ENCODE results near the gene MAP2. TPM values are rescaled to one million over a fixed set of nuclear protein-coding genes. Genes with fewer than 3 reads are reported as not detected.

Gene MAP2
- total RNA-seq = 10 to 100 TPM in 1 of 4 donors, 1 to 10 TPM in 3; 5.8 to 14.5 (median 8.8) TPM

DNA sequence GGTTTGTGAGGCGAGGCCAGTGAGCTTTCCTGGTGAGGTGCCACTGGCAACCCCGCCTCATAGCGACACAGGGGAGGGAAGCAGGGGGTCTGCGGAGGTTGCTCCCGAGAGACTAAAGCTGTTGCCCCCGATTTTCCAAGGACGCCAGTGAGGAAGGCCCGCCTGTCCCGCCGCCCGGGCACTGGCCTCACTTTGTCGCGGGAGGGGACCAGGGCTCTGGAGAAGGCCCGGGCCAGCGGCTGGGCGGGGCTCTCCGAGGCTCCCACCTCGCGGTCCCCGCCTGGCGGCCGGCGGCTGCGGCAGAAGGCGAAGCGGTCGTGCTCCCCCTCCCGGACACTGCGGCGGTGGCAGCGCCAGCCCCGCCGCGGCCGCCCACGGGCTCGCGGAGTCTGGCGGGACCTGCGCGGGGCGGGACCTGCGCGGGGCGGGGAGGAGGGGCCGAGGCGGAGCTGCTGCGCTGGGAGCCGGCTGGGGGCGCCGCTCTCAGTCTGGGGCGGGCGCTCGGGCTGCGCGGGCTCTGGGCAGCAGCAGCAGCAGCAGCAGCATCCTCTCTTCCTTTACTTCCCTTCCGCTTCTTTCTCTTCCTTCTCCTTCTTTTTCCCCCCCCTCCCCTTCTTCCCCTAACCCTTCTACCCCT lies at the start of gene MAP2:
Gene MAP2 (plus strand): TSS at position 486 of the 637 bp plus-strand sequence. CDS start 229,124 bp downstream, outside the sequence.
- peaks cover 0 to 51% (median 16%) of the 10 kb centered on the region in 3 donors for H3K4me1 ChIP-seq
- intact Hi-C loops (cut with DNase I) = loop anchor here (5.0 to 10.0 kb wide), 2 partner anchors 86 to 131 kb away; no protein-coding TSS in a partner anchor
- no peaks in the 10 kb centered on the region for H3K36me3 ChIP-seq
- H3K9me3 ChIP-seq = no peaks in the 10 kb centered on the region
- DNase-seq = no peak
- peak within 1 kb of the TSS; percentile 46 to 86 (median 76) for H3K27ac ChIP-seq
- H3K27me3 ChIP-seq = no peaks in the 10 kb centered on the region
- peak within 1 kb of the TSS; percentile 53 to 69 (median 64) for H3K4me3 ChIP-seq
- TF ChIP-seq, protein P1, sequence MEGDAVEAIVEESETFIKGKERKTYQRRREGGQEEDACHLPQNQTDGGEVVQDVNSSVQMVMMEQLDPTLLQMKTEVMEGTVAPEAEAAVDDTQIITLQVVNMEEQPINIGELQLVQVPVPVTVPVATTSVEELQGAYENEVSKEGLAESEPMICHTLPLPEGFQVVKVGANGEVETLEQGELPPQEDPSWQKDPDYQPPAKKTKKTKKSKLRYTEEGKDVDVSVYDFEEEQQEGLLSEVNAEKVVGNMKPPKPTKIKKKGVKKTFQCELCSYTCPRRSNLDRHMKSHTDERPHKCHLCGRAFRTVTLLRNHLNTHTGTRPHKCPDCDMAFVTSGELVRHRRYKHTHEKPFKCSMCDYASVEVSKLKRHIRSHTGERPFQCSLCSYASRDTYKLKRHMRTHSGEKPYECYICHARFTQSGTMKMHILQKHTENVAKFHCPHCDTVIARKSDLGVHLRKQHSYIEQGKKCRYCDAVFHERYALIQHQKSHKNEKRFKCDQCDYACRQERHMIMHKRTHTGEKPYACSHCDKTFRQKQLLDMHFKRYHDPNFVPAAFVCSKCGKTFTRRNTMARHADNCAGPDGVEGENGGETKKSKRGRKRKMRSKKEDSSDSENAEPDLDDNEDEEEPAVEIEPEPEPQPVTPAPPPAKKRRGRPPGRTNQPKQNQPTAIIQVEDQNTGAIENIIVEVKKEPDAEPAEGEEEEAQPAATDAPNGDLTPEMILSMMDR (IDR thresholded peaks at IDR 0.05) = peak; percentile 57 to 99 (median 94)
- TF ChIP-seq POLR2A (IDR thresholded peaks at IDR 0.05) = peak in 1 of 4 donors; percentile 62
- WGBS, 2 donors = 0 to 1% methylated on average over 9 to 10 of the region's 57 CpGs

GRCh38 chr2:209376686-209377085 lies 47.2 kb upstream of the MAP2 start:
- no peaks in the 10 kb centered on the region for H3K4me1 ChIP-seq
- H3K36me3 ChIP-seq = no peaks in the 10 kb centered on the region
- no peaks in the 10 kb centered on the region for H3K27me3 ChIP-seq
- intact Hi-C loops (cut with DNase I) = no loop called here
- 86 to 88% methylated on average over 1 of the region's 1 CpG for WGBS, 2 donors
- DNase-seq = no peak
- no peak overlapping the region for H3K4me3 ChIP-seq
- TF ChIP-seq, protein P1 (IDR thresholded peaks at IDR 0.05) = no peak
- no peak for TF ChIP-seq POLR2A (IDR thresholded peaks at IDR 0.05)
- H3K9me3 ChIP-seq = peaks cover 0 to 17% (median 0%) of the 10 kb centered on the region in 3 donors
- H3K27ac ChIP-seq = no peak overlapping the region

DNA sequence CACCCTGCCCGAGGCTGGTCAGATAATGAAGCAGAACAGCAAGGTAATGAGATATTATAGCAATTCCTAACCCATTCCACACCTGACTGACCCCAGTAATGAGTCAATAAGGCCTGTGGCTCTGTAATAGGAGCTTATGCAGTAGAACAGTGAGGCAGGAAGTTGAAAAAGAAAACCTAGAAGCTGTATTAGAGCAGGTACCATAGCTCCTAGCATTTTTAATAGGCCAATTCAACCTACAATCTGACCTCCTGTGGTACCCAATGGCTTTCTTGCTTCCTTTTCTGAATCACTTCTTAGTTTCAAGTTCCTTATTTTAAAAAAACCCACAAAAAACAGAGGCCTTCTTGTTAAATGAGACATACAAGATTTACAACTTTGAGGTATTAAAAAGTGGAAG lies 43.6 kb upstream of the MAP2 start:
- no peaks in the 10 kb centered on the region for H3K36me3 ChIP-seq
- 50 to 60% methylated on average over 1 of the region's 1 CpG for WGBS, 2 donors
- intact Hi-C loops (cut with DNase I) = no loop called here
- peaks cover 4 to 24% (median 4%) of the 10 kb centered on the region in 3 donors for H3K4me1 ChIP-seq
- peak overlapping the region in 2 of 4 donors; percentile 38 to 57 for H3K27ac ChIP-seq
- H3K27me3 ChIP-seq = no peaks in the 10 kb centered on the region
- H3K9me3 ChIP-seq = peaks cover 0 to 17% (median 0%) of the 10 kb centered on the region in 3 donors
- DNase-seq = no peak
- H3K4me3 ChIP-seq = no peak overlapping the region
- TF ChIP-seq, protein P1 (IDR thresholded peaks at IDR 0.05) = no peak
- TF ChIP-seq POLR2A (IDR thresholded peaks at IDR 0.05) = no peak

- no peaks in the 10 kb centered on the region for H3K36me3 ChIP-seq
- no peak for DNase-seq
- H3K4me1 ChIP-seq = peaks cover 4 to 32% (median 4%) of the 10 kb centered on the region in 3 donors
- TF ChIP-seq, protein P1 (IDR thresholded peaks at IDR 0.05) = no peak
- TF ChIP-seq POLR2A (IDR thresholded peaks at IDR 0.05) = no peak
- 35 to 41% methylated on average over 3 of the region's 3 CpGs for WGBS, 2 donors
- intact Hi-C loops (cut with DNase I) = no loop called here
- H3K27me3 ChIP-seq = no peaks in the 10 kb centered on the region
- peaks cover 0 to 17% (median 0%) of the 10 kb centered on the region in 3 donors for H3K9me3 ChIP-seq
- no peak overlapping the region for H3K4me3 ChIP-seq
- H3K27ac ChIP-seq = peak overlapping the region in 2 of 4 donors; percentile 30 to 38
Observed at GRCh38 chr2:209381091-209381490, 42.8 kb upstream of the MAP2 start.

DNA sequence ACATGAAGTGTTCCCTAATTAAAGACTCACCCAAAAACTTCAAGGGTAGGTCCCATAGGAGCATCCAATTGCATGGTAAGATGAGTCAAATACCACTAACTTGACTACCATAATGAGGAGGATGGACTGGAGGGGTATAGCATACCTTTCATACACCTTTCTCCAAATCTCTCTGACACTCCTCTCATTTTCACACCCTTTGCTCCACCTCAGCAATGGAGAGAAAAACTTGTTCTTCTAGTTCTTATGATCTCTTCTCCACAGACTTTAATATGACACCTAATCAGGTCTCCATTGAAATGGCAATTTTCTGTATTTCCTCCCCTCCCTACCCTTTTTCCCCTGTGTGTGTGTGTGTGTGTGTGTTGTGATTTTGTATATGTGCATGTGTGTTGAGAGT lies 41.1 kb upstream of the MAP2 start:
- intact Hi-C loops (cut with DNase I) = no loop called here
- Histone ChIP-seq H3K9me3 (peaks cover 0 to 2% (median 0%) of the 10 kb centered on the region in 3 donors), H3K36me3 (no peaks in the 10 kb centered on the region), H3K27ac (peak overlapping the region; percentile 38 to 85 (median 64)), H3K27me3 (no peaks in the 10 kb centered on the region), H3K4me3 (no peak overlapping the region), H3K4me1 (peaks cover 4 to 33% (median 4%) of the 10 kb centered on the region in 3 donors)
- no peak for DNase-seq
- TF ChIP-seq POLR2A (IDR thresholded peaks at IDR 0.05) = no peak
- TF ChIP-seq, protein P1 (IDR thresholded peaks at IDR 0.05) = no peak
